Left hindlimb (tissue), 1 donor: ENCODE results near the gene SCN5A.
"Not testable (repeated sequence)": the region's sequence is repeated elsewhere in the genome, so short reads cannot be mapped to it uniquely, and the experiment has no call there.

ENCODE experiments used
- DNase-seq: peaks from one replicate; pipeline ENCODE4 v3.0.0-alpha.2; 2018

The SCN5A gene

GRCh38 chr3:38577371-38578080 lies 72.0 kb downstream of the SCN5A start:
- DNase-seq = no peak

- no peak for DNase-seq
These were observed 72.7 kb downstream of the SCN5A start for GRCh38 chr3:38576526-38577370.

- DNase-seq = no peak
These were observed 73.4 kb downstream of the SCN5A start for GRCh38 chr3:38576131-38576525.

GRCh38 chr3:38575279-38575843 lies 74.1 kb downstream of the SCN5A start:
- no peak for DNase-seq

- DNase-seq = no peak
These were observed 74.8 kb downstream of the SCN5A start for GRCh38 chr3:38574411-38575278.

GRCh38 chr3:38573556-38573955 lies 75.9 kb downstream of the SCN5A start:
- DNase-seq = no peak

- no peak for DNase-seq
These were observed 76.4 kb downstream of the SCN5A start for GRCh38 chr3:38573111-38573510.

- DNase-seq = no peak
These were observed 82.0 kb downstream of the SCN5A start for GRCh38 chr3:38567498-38567897.

- DNase-seq = not testable (repeated sequence)
These were observed 82.7 kb downstream of the SCN5A start for GRCh38 chr3:38566794-38567193.

GRCh38 chr3:38566215-38566528 lies 83.3 kb downstream of the SCN5A start:
- no peak for DNase-seq

GRCh38 chr3:38565339-38566214 lies 83.9 kb downstream of the SCN5A start:
- no peak for DNase-seq

- DNase-seq = no peak
These were observed 84.7 kb downstream of the SCN5A start for GRCh38 chr3:38564631-38565338.

GRCh38 chr3:38563886-38564270 lies 85.6 kb downstream of the SCN5A start:
- no peak for DNase-seq

- DNase-seq = no peak
These were observed 86.2 kb downstream of the SCN5A start for GRCh38 chr3:38563070-38563885.

GRCh38 chr3:38562467-38562925 lies 87.0 kb downstream of the SCN5A start:
- DNase-seq = no peak

GRCh38 chr3:38561746-38562466 lies 87.6 kb downstream of the SCN5A start:
- no peak for DNase-seq

GRCh38 chr3:38560996-38561717 lies 88.3 kb downstream of the SCN5A start:
- DNase-seq = no peak

- no peak for DNase-seq
These were observed 89.2 kb downstream of the SCN5A start for GRCh38 chr3:38560284-38560683.

- no peak for DNase-seq
These were observed 90.6 kb downstream of the SCN5A start for GRCh38 chr3:38558864-38559263.
